Endothelial cell of umbilical vein (primary cell): ENCODE results near the gene TMEM130.

Experiments
- CTCF ChIP-seq, 2 donors: IDR thresholded peaks; 1 replicate in 1 of 2; 2 replicates in 1 of 2; pipeline ENCODE4 v1.5.1; 2011; ENCODE audit warnings: low read length in 2 of 2, mild to moderate bottlenecking in 2 of 2, moderate library complexity in 2 of 2, control low read depth in 1 of 2, inconsistent platforms in 1 of 2, low read depth in 1 of 2; ENCODE audit not compliant: insufficient read depth in 1 of 2; ENCODE audit errors: extremely low read depth in 1 of 2
- EZH2 ChIP-seq: IDR thresholded peaks from 2 replicates; pipeline ENCODE4 v1.6.1; 2012; ENCODE audit warnings: borderline replicate concordance, low read depth, mild to moderate bottlenecking, moderate library complexity, low read length, inconsistent platforms; ENCODE audit not compliant: severe bottlenecking
- GATA2 ChIP-seq: IDR thresholded peaks from 2 replicates; pipeline ENCODE4 v1.7.0; 2011; ENCODE audit warnings: low read depth, mild to moderate bottlenecking, moderate library complexity, mixed read lengths, low read length; ENCODE audit not compliant: insufficient read length, insufficient read depth
- JUN ChIP-seq: IDR thresholded peaks from 2 replicates; pipeline ENCODE4 v1.6.1; 2011; ENCODE audit warnings: borderline replicate concordance, low read depth; ENCODE audit not compliant: insufficient read length, insufficient read depth
- MAX ChIP-seq: IDR thresholded peaks from 2 replicates; pipeline ENCODE4 v1.6.1; 2011; ENCODE audit not compliant: insufficient read depth, insufficient read length
- MYC ChIP-seq: IDR thresholded peaks from one replicate; pipeline ENCODE4 v1.6.1; 2011; ENCODE audit warnings: mild to moderate bottlenecking, low read depth, low read length
- POLR2A ChIP-seq: IDR thresholded peaks from 2 replicates; pipeline ENCODE4 v1.6.1; 2012; ENCODE audit warnings: low read depth, mild to moderate bottlenecking, control low read depth, low read length
- POLR2AphosphoS5 ChIP-seq: IDR thresholded peaks from 2 replicates; pipeline ENCODE4 v1.6.1; 2012; ENCODE audit warnings: low read depth, mild to moderate bottlenecking, control low read depth, low read length, moderate library complexity; ENCODE audit not compliant: insufficient read depth

- TF ChIP-seq POLR2A (no peak), CTCF (IDR thresholded peaks at IDR 0.05; ENCODE audit: extremely low read depth in 1 of 2, insufficient read depth in 1 of 2, low read depth in 1 of 2, low read length in 2 of 2) (no peak), MAX (no peak), EZH2 (no peak), JUN (no peak), POLR2AphosphoS5 (no peak), MYC (no peak), GATA2 (no peak)
Measured at GRCh38 chr7:98910427-98910826, 40.6 kb upstream of the TMEM130 start.
